Dermis blood vessel endothelial cell (primary cell): Measurements from ENCODE around the gene LRRIQ4. TPM values are rescaled to one million over a fixed set of nuclear protein-coding genes. Genes with fewer than 3 reads are reported as not detected.

Experiments used
- DNase-seq: peaks from one replicate; pipeline ENCODE4 v3.0.0; 2010
- total RNA-seq: library from RNA; depleted of rRNA; stranded (reverse); fragments of >200 nt; gene quantifications from 2 replicates; pipeline ENCODE4 v1.2.3, GENCODE V29; 2014

Gene LRRIQ4
- total RNA-seq, 1 donor from 2014 or later: not detected

GRCh38 chr3:169861871-169862270, 49.2 kb downstream of the LRRIQ4 start:
- DNase-seq: no peak

GRCh38 chr3:169863458-169863899, 50.8 kb downstream of the LRRIQ4 start:
- peak; percentile 90 for DNase-seq

GRCh38 chr3:169864270-169864669, 51.6 kb downstream of the LRRIQ4 start:
- DNase-seq: no peak

GRCh38 chr3:169865176-169865767, 52.6 kb downstream of the LRRIQ4 start:
- DNase-seq: no peak

- no peak for DNase-seq
Measured at GRCh38 chr3:169867584-169868210, 55.0 kb downstream of the LRRIQ4 start.

- no peak for DNase-seq
Measured at GRCh38 chr3:169868369-169868768, 55.7 kb downstream of the LRRIQ4 start.

GRCh38 chr3:169869484-169870220, 57.0 kb downstream of the LRRIQ4 start, which contains the start of gene LRRC31:
Gene LRRC31 (minus strand): TSS chr3:169869935. CDS start chr3:169869807, 128 bp downstream.
- no peak for DNase-seq

GRCh38 chr3:169871129-169871886, 58.6 kb downstream of the LRRIQ4 start:
- no peak for DNase-seq

- DNase-seq: no peak
Measured at GRCh38 chr3:169879013-169879557, 66.4 kb downstream of the LRRIQ4 start.

- DNase-seq: no peak
Measured at GRCh38 chr3:169879845-169880575, 67.3 kb downstream of the LRRIQ4 start.

GRCh38 chr3:169880576-169881250, 68.0 kb downstream of the LRRIQ4 start:
- DNase-seq: no peak

GRCh38 chr3:169886671-169887070, 74.0 kb downstream of the LRRIQ4 start:
- DNase-seq: no peak

Other genes starting within 250 kb of the LRRIQ4 start
- gene MECOM, start 149.2 kb upstream of the LRRIQ4 start, total RNA-seq: 54.3 and 76.4 TPM in 2 replicates
- 36.1 and 446 TPM in 2 replicates for gene TERC, start 47.8 kb upstream of the LRRIQ4 start, total RNA-seq
- gene ACTRT3, start 43.3 kb upstream of the LRRIQ4 start, total RNA-seq: 3.6 and 4.7 TPM in 2 replicates
- 20.1 and 26.9 TPM in 2 replicates for gene MYNN, start 39.5 kb upstream of the LRRIQ4 start, total RNA-seq
- 0.34 and 1.9 TPM in 2 replicates for gene LRRC34, start within 50 bp of the LRRIQ4 start, total RNA-seq
- not detected in 2 replicates for gene LRRC31, start 57.1 kb downstream of the LRRIQ4 start, total RNA-seq
- not detected in 2 replicates for gene SAMD7, start 98.7 kb downstream of the LRRIQ4 start, total RNA-seq
- gene SEC62, start 153.9 kb downstream of the LRRIQ4 start, total RNA-seq: 46.8 and 60.7 TPM in 2 replicates
- 7.7 and 11.2 TPM in 2 replicates for gene GPR160, start 225.1 kb downstream of the LRRIQ4 start, total RNA-seq